GM12892 (cell line): ENCODE data around the gene ICE1.

Experiments
- POLR2A ChIP-seq: IDR thresholded peaks from 2 replicates; pipeline ENCODE4 v1.6.1; 2011; ENCODE audit warnings: low read depth, low read length, control low read depth
- POLR2AphosphoS5 ChIP-seq: IDR thresholded peaks from 2 replicates; pipeline ENCODE4 v1.6.1; 2011; ENCODE audit warnings: low read depth, low read length, control low read depth
- TAF1 ChIP-seq: IDR thresholded peaks from 2 replicates; pipeline ENCODE4 v1.6.1; 2011; ENCODE audit warnings: low read depth, mild to moderate bottlenecking, control low read depth, low read length, borderline replicate concordance

GRCh38 chr5:5460311-5460710, 37.8 kb downstream of the ICE1 start:
- TF ChIP-seq POLR2A = no peak
- TF ChIP-seq TAF1 = no peak
- no peak for TF ChIP-seq POLR2AphosphoS5
